ENCODE data around the gene RHBDF2. TPM values are rescaled to one million over a fixed set of nuclear protein-coding genes. Genes with fewer than 3 reads are reported as not detected.
A peak's percentile ranks its signal among the peaks of the same experiment; 100 is the strongest.

RHBDF2 gene
- total and polyA plus RNA-seq, 3 donors from 2014 or later = 9.7 to 30.2 (median 26.3) TPM

DNA sequence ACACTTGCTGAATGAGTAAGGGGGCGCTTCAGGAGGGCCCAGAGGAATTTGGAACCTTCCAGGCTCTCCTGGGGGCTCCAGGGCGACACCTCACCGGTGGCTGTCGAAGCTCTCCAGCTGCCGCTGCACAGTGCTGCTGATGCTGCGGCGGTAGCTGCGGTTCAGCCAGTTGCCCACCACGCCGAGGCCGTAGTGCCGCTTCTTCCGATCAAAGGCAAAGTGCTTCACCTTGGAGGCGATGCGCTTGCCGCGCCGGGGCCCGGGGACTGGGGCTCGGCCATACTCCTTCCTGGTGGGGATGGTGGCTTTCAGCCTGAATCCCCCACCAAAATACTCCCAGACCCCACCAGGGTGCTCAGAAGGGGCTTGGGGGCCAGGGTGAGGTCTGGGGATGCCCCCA is 24.5 kb downstream of the RHBDF2 start:
- Histone ChIP-seq H3K4me3 (no peak overlapping the region), H3K27ac (no peak overlapping the region), H3K9me3 (no peaks in the 10 kb centered on the region), H3K4me1 (peaks cover 13% of the 10 kb centered on the region), H3K27me3 (no peaks in the 10 kb centered on the region), H3K36me3 (ENCODE audit: low read depth, missing control alignments) (no peaks in the 10 kb centered on the region)
- intact Hi-C loops (cut with DNase I; ENCODE audit: low total_unique reads) = no loop called here
- WGBS, 2 donors = 94 to 97% methylated on average over 15 to 20 of the region's 20 CpGs
- TF ChIP-seq, protein P1, sequence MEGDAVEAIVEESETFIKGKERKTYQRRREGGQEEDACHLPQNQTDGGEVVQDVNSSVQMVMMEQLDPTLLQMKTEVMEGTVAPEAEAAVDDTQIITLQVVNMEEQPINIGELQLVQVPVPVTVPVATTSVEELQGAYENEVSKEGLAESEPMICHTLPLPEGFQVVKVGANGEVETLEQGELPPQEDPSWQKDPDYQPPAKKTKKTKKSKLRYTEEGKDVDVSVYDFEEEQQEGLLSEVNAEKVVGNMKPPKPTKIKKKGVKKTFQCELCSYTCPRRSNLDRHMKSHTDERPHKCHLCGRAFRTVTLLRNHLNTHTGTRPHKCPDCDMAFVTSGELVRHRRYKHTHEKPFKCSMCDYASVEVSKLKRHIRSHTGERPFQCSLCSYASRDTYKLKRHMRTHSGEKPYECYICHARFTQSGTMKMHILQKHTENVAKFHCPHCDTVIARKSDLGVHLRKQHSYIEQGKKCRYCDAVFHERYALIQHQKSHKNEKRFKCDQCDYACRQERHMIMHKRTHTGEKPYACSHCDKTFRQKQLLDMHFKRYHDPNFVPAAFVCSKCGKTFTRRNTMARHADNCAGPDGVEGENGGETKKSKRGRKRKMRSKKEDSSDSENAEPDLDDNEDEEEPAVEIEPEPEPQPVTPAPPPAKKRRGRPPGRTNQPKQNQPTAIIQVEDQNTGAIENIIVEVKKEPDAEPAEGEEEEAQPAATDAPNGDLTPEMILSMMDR (IDR thresholded peaks at IDR 0.05) = no peak
- DNase-seq = no peak

DNA sequence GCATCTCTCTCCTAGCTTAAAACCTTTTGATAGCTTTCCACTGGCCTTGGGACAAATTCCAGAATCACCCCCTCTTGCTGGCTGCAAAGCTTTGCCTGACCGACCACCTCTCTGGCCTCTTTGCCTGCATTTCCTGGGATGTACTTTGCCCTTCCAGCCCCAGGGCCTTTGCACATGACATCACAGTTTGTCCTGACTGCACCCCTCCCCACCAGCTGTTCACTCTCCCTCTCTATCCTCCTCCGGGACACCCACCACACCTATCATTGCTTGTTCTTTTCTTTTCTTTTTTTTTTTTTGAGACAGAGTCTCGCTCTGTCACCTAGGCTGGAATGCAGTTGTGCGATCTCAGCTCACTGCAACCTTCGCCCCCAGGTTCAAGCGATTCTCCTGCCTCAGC is 25.9 kb downstream of the RHBDF2 start:
- 90 to 96% methylated on average over 6 of the region's 6 CpGs for WGBS, 2 donors
- Histone ChIP-seq H3K36me3 (ENCODE audit: low read depth, missing control alignments) (no peaks in the 10 kb centered on the region), H3K27ac (no peak overlapping the region), H3K27me3 (no peaks in the 10 kb centered on the region), H3K4me1 (peaks cover 2% of the 10 kb centered on the region), H3K9me3 (no peaks in the 10 kb centered on the region), H3K4me3 (no peak overlapping the region)
- TF ChIP-seq POLR2A (IDR thresholded peaks at IDR 0.05) = no peak
- TF ChIP-seq, protein P1 (IDR thresholded peaks at IDR 0.05) = no peak
- DNase-seq = no peak
- intact Hi-C loops (cut with DNase I; ENCODE audit: low total_unique reads) = no loop called here

- DNase-seq = no peak
- no peak overlapping the region for H3K27ac ChIP-seq
- no peaks in the 10 kb centered on the region for H3K9me3 ChIP-seq
- WGBS, 2 donors = 90 to 92% methylated on average over 11 to 15 of the region's 15 CpGs
- H3K36me3 ChIP-seq (ENCODE audit: low read depth, missing control alignments) = no peaks in the 10 kb centered on the region
- intact Hi-C loops (cut with DNase I; ENCODE audit: low total_unique reads) = no loop called here
- H3K4me1 ChIP-seq = no peaks in the 10 kb centered on the region
- H3K4me3 ChIP-seq = no peak overlapping the region
- H3K27me3 ChIP-seq = no peaks in the 10 kb centered on the region
- TF ChIP-seq, protein P1 (IDR thresholded peaks at IDR 0.05) = no peak
- TF ChIP-seq POLR2A (IDR thresholded peaks at IDR 0.05) = no peak
Observed at GRCh38 chr17:76474894-76475293, 26.3 kb downstream of the RHBDF2 start.

DNA sequence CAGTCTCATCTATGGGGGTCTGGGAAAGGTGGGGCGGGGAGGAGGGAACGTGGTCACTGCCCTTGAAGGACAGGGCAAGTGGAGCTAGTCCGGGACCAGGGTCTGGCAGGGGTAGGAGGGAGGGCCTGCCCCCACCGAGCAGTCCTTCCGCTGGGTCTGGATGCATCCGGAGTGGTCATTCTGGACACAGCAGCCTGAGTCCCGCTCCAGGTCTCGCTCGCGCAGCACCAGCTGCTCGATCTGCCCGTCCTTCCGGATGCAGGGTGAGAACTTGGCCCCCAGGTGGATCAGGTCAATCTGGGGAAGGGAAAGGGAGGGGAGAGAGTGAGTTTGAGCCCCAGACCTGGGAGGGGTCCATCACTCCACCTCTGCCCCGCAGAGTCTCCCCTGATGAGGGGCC is 27.0 kb downstream of the RHBDF2 start:
- no peak for DNase-seq
- TF ChIP-seq POLR2A (IDR thresholded peaks at IDR 0.05) = no peak
- TF ChIP-seq, protein P1 (IDR thresholded peaks at IDR 0.05) = no peak
- WGBS, 2 donors = 90 to 91% methylated on average over 10 to 12 of the region's 14 CpGs
- Histone ChIP-seq H3K36me3 (ENCODE audit: low read depth, missing control alignments) (no peaks in the 10 kb centered on the region), H3K9me3 (no peaks in the 10 kb centered on the region), H3K4me1 (no peaks in the 10 kb centered on the region), H3K27me3 (no peaks in the 10 kb centered on the region), H3K27ac (no peak overlapping the region), H3K4me3 (no peak overlapping the region)
- intact Hi-C loops (cut with DNase I; ENCODE audit: low total_unique reads) = no loop called here

DNA sequence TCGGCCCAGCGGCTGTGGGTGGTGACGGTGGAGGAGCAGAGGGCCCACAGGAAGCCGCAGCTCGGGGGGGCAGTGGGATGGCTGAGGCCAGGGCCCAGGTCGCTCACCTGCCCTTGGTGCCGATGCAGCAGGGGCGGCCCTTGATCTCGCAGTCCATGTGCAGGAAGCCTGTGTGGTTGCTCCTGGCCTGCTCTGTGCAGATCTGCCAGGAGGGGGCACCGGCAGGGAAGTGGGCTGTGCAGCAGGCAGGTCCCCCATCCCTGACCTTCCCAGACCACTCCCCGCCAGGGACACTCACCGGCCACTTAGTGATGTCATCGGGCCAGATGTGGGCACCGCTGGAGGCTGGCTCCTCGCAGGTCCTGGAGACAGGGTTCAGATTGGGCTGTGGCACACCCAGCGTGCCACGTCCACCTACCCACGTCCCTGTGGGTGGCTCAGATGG is 27.7 kb downstream of the RHBDF2 start:
- intact Hi-C loops (cut with DNase I; ENCODE audit: low total_unique reads) = no loop called here
- Histone ChIP-seq H3K36me3 (ENCODE audit: low read depth, missing control alignments) (no peaks in the 10 kb centered on the region), H3K9me3 (no peaks in the 10 kb centered on the region), H3K4me1 (no peaks in the 10 kb centered on the region), H3K27ac (no peak overlapping the region), H3K27me3 (no peaks in the 10 kb centered on the region), H3K4me3 (no peak overlapping the region)
- no peak for TF ChIP-seq POLR2A (IDR thresholded peaks at IDR 0.05)
- TF ChIP-seq, protein P1 (IDR thresholded peaks at IDR 0.05) = peak in 1 of 3 experiments; percentile 6
- WGBS, 2 donors = 88 to 93% methylated on average over 9 to 18 of the region's 18 CpGs
- DNase-seq = no peak

Measured in testis (tissue), 3 donors.